Right renal cortex interstitium (tissue), 3 donors: ENCODE measurements around the gene CFAP20. TPM values are rescaled to one million over a fixed set of nuclear protein-coding genes. Genes with fewer than 3 reads are reported as not detected.

Source experiments
- DNase-seq, 3 donors: peaks; one replicate each; pipeline ENCODE4 v3.0.0-alpha.2; 2013; ENCODE audit warnings: low read depth in 3 of 3, low spot score in 2 of 3
- polyA plus RNA-seq, 3 donors: library from polyadenylated mRNA; unstranded; fragments of 120-200 nt; gene quantifications; one replicate each; pipeline ENCODE4 v1.2.1, GENCODE V29; 2013; ENCODE audit not compliant: insufficient read length in 3 of 3

Gene CFAP20
- polyA plus RNA-seq, 3 donors, result 72.3 to 78.4 (median 72.9) TPM

- no peak for DNase-seq
Measured at GRCh38 chr16:58125781-58126335, 3.3 kb downstream of the CFAP20 start.

GRCh38 chr16:58125041-58125440 lies 4.1 kb downstream of the CFAP20 start:
- DNase-seq, result no peak

DNA sequence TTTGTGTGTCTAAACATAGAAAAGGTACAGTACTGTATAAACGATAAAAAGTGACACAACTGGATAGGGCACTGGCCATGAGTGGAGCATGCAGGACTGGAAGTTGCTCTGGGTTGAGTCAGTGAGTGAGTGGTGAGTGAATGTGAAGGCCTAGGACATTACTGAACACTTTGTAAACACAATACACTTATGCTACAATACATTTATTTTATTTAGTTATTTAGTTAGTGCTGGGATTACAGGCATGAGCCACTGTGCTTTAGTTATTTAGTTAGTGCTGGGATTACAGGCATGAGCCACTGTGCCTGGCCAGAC lies 4.6 kb downstream of the CFAP20 start:
- DNase-seq, result no peak

DNA sequence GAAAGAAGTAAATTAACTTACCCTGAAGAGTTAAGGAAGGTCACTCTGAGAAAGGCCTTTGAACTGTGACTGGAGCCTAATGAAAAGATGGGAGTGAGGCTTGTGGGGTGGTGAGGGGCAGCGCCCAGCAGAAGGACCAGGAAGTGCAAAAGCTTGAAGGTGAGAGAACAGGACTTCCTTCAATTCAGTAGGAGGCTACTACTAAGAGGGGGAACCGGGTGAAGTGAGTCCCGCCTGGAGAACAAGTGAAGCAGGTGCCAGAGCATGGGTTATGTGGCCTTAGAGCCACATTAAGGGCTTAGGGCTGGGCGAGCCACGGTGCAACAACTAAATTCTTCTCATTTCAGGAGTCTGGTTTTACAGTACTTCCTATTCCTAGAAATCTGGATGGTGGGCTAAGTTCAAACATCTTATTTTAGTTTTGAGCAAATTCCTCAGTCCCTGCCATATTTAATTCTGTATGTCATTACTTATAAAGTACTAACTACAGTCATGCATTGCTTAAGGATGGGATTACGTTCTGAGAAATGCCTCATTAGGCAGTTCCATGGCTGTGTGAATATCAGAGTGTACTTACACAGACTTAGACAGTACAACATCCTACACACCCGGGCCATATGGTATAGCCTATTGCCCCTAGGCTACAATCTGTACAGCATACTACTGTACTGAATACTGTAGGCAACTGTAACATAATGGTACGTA lies 5.1 kb downstream of the CFAP20 start:
- DNase-seq, result no peak

- no peak for DNase-seq
Measured at GRCh38 chr16:58121132-58121531, 8.0 kb downstream of the CFAP20 start.

DNA sequence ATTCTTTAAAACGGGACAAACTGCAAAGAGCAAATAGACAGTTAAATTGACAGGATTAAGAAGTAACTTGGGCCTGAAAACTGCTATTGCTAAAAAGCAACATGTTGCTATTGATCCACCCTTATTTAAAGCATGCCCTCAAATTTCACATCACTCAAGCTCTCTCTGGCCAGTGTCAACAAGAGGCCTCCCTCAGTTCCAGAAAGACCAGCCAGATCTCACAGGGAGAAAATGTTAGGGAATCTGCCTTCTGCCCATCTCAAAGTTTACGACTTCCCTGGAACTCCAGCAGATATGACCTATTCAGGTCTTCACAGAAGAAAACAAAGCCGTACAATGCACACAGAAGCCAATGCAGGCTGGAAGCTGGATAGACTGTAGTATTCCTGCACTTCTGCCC lies 8.9 kb downstream of the CFAP20 start:
- no peak for DNase-seq

DNA sequence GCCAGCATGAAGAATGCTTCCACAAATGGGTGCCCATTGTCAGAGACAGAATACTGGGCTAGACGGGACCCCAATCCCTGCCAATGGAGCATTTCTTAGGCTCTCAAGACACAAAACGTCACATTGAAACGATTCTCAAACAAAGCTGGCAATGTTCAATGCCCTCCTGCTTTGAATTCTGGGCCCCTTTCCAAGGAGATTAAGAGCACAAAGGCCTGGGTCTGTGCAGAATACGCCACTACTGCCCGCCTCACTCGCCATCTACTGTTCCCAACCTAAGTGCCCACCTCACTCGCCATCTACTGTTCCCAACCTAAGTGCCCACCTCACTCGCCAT lies 9.7 kb downstream of the CFAP20 start:
- no peak for DNase-seq

DNA sequence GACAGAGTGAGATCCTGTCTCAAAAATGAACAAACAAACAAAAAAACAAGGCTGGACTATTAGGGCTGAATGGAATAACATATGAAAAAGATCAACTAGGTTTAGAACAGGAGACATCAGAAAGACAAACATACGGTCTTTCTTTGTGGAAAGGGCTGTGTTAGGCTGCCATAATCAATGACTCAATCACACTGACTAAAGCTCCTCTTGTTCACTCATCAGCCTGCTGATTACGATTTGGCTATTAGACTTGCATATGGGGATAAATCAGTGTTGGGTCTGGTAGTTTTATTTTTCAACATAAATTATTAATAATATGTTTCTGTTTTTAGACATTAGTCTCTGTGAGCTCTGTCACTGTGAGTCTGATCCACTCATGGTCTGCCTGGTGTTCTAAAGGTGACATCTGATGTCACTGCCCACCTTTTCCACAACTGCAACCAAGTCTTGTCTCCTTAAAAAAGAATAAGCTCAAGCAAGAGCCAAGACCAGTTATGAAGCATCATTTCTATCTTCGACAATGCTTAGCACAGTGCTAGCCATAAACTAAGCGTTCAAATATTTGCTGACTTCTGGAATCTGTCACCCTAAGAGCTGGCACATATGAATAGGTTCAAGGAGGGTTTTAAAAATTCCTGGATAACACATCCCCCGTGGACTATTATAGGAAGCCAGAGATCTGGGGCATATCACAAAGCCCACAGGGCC lies 10.2 kb downstream of the CFAP20 start:
- DNase-seq, result no peak

DNA sequence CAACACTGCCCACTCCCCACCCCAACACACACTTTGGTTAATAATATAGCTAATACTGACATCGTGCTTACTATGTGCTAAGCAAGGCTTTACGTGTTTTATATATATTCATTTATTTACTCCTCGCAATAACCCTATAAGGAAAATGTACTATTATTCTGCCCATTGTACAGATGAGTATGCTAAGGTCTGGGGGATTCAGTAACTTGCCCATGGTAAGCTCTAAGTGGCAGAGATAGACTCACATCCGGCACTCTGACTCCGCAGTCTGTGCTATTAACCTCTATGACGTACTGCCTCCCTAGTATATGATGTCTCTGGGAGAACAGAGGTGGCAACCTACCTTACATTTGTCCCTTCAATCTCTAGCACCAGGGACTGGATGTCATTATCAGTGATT lies 12.7 kb downstream of the CFAP20 start:
- DNase-seq, result no peak

DNA sequence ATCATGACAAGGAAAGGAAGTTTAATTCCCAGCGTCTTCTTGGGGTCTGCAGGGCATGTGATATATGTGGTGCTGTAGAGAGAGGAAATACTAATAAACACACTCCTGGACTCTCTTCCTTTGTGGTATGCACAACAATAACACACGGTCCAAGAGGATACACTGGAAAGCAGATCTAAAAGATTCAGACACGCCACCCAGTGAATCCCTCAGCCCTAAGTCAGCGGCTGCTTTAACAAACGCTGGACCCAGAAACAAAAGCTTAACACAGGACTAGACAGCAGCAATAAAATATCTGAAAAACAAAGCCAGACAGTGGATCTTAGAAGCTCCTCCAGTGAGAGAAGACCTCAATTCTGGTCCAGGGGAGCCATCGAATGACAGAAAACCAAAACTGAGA lies 13.1 kb downstream of the CFAP20 start:
- DNase-seq, result no peak

DNA sequence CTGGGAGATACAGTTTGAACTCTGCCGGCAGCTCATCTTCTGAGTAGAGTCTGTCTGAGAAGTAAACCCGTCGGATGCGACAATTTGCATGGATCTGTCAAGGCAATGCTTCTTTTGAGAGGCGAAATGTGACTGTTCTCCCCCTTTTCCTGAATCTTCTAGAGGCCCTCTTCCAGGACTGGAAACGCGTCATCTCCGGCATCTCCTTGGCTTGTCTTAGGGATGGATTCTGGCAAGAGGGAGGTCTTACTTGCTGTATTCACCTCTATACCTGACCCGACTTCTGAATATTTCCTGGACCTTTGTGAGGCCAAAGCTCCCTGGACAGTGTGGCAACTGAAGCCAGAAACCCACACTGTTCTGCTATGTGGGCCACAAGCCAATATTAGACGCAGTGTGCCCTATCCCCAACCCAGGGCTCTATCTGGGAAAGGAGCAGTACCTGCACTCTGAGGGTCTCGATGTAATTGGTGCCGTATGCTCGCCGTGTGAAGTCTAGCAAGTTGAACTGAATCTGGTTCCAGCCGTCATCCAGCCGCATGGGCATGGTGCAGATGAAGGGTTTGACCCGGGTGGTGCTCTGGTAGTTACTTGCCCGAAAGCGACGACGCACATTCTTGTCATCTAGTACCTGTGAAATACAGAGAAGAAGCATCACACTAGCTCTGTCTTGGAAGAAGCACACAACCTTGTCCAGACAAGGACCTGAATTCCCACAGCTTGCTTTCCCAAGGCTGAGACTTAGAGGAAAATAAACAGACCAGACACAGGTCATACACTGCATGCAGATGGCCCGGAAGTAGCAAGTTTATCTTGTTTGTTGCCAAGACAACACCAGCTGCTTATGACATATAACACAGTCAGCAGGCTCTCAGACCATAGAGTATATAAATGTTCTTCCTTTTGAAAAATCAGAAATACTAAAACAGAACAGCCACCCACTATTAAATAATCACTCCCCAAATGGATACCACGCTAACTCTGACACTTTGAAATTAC lies 14.1 kb downstream of the CFAP20 start:
- DNase-seq, result no peak

- no peak for DNase-seq
Measured at GRCh38 chr16:58111302-58111627, 17.9 kb downstream of the CFAP20 start.

- DNase-seq, result no peak
Measured at GRCh38 chr16:58110571-58111301, 18.4 kb downstream of the CFAP20 start.

DNA sequence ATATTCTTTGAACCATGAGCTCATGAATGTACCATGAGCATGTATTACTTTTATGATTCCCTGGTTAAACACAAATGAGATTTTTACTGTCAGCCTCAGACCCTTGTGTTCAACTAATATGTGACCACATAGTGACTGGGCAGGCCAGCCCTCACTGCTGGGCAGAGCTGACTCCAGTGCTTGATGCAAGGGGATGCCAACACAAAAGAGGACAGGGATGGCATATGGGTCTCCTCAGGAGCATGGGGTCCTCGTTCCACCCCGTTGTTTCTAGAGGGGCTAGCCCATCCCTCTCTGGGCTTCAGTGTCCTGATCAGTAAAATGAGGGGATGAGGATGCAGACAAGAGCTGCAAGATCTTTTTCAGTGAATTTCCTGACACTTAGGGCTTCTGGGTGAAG lies 19.3 kb downstream of the CFAP20 start:
- DNase-seq, result no peak

DNA sequence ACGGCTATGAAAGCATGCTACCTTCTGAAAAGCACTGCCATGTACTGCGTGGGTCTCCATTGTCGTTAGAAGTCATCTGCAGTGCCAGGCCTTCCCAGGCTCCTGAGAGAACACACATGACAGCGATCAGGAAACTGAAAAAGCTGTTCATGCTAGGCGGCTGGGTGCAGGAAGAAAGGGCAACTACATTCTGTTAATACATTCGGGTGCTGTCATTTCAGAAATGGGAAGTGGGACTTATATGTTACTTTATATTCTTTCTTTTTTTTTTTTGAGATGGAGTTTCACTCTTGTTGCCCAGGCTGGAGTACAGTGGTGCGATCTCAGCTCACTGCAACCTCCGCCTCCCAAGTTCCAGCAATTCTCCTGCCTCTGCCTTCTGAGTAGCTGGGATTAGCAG lies 19.9 kb downstream of the CFAP20 start:
- no peak for DNase-seq

DNA sequence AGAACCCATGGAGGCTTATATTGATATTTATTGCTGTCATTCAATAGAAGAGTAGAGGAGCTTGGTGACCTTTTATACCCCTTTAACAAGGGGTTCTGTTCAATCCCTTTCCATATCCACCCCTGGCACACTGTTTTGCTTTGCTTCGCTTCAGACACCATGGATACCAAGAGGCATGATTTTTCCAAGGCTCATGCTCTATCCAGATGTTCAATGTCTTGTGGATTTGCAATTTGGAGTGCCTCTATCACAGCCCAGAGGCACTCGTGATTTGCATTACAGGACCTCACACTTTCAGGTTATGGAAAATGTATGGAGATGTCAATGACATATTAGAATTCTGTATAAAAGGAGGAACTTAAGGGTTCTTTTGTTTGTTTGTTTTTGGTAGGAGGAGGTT lies 21.5 kb downstream of the CFAP20 start:
- DNase-seq, result no peak

DNA sequence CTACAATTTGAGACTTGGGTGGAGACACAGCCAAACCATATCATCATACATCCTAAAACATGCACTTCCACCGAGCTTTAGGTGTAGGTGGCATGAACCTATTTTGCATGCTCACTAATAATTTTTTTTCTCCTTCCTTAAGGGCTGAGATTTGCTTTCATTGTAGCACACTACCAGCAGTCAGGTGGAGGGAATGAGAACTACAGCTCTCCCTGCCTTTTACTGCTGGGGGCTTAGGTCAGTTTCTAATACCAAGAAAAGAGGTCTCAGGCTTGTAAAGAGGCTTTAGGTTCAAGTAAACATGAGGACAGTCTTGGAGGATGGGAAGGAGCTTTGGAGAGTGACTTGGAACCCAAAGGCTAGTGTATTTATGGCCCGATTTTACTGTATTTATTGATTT lies 22.0 kb downstream of the CFAP20 start:
- DNase-seq, result no peak

DNA sequence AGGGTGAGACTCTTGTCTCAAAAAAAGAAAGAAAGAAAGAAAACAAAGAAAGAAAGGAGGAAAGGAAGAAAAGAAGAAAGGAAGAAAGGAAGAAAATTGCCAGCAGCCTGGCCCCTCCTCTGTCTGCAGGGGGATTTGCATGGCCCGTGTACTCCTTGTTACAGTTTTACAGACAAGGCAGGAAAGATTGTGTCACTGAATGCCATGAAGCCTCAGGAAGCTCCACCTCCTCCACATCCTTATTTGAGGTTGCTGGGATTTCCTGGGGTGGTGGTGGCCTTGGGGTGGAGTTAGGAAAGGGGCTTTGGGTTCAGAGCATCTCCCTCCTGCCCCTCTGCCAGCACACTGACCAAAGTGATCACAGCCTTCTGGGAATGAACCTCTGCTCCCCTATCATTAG lies 23.6 kb downstream of the CFAP20 start:
- DNase-seq, result no peak

GRCh38 chr16:58102665-58103392 lies 26.4 kb downstream of the CFAP20 start:
- DNase-seq, result no peak

DNA sequence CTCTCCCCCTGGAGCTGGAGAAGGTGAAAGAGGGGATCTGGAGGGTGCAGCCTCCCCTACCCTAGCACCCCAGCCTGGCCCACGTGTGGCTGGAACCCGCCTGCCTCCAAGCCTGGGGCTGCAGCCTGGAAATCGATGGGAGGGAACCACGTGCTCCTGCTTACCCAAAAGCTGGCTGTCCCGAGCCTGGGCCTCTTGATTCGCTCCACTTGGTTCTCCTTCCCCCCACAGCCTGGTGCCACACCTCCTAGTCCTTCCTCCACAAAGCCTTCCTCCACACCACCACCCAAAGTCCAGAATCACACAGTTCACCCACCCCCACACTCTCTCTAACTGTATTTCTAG lies 29.3 kb downstream of the CFAP20 start:
- no peak for DNase-seq
